ENCODE data around the gene ATP5PB.

Gene ATP5PB

GRCh38 chr1:111476761-111477309, 27.6 kb downstream of the ATP5PB start:
- no peak for DNase-seq

- no peak for DNase-seq
These were observed 31.4 kb downstream of the ATP5PB start for GRCh38 chr1:111480674-111481073.

- DNase-seq = no peak
These were observed 32.3 kb downstream of the ATP5PB start for GRCh38 chr1:111481387-111482221.

GRCh38 chr1:111483166-111483565, 33.9 kb downstream of the ATP5PB start:
- no peak for DNase-seq

- no peak for DNase-seq
These were observed 34.6 kb downstream of the ATP5PB start for GRCh38 chr1:111483876-111484275.

- no peak for DNase-seq
These were observed 35.2 kb downstream of the ATP5PB start for GRCh38 chr1:111484391-111485026.

- DNase-seq = no peak
These were observed 37.2 kb downstream of the ATP5PB start for GRCh38 chr1:111486431-111486830.

GRCh38 chr1:111487133-111487532, 37.9 kb downstream of the ATP5PB start:
- no peak for DNase-seq

GRCh38 chr1:111488669-111489068, 39.4 kb downstream of the ATP5PB start:
- no peak for DNase-seq

- DNase-seq = no peak
These were observed 40.3 kb downstream of the ATP5PB start for GRCh38 chr1:111489604-111490003.

GRCh38 chr1:111490220-111490619, 41.0 kb downstream of the ATP5PB start:
- no peak for DNase-seq

GRCh38 chr1:111491070-111491469, 41.8 kb downstream of the ATP5PB start:
- DNase-seq = no peak

- no peak for DNase-seq
These were observed 47.1 kb downstream of the ATP5PB start for GRCh38 chr1:111496398-111496797.

- no peak for DNase-seq
These were observed 48.3 kb downstream of the ATP5PB start for GRCh38 chr1:111497592-111497991.

GRCh38 chr1:111499026-111499785, 49.9 kb downstream of the ATP5PB start:
- no peak for DNase-seq

GRCh38 chr1:111501645-111502044, 52.4 kb downstream of the ATP5PB start:
- DNase-seq = no peak

- DNase-seq = no peak
These were observed 54.4 kb downstream of the ATP5PB start, which contains the start of the genes ADORA3 and TMIGD3 for GRCh38 chr1:111503585-111504060. ADORA3 (minus strand) TSS chr1:111503633; CDS start chr1:111503354, 279 bp downstream. TMIGD3 (minus strand) TSS chr1:111503633; CDS start chr1:111503354, 279 bp downstream.

- no peak for DNase-seq
These were observed 54.8 kb downstream of the ATP5PB start for GRCh38 chr1:111504097-111504496.

- DNase-seq = no peak
These were observed 56.4 kb downstream of the ATP5PB start for GRCh38 chr1:111505641-111506119.

- DNase-seq = no peak
These were observed 57.3 kb downstream of the ATP5PB start for GRCh38 chr1:111506561-111506960.

- no peak for DNase-seq
These were observed 58.3 kb downstream of the ATP5PB start for GRCh38 chr1:111507411-111508201.

- DNase-seq = no peak
These were observed 60.7 kb downstream of the ATP5PB start for GRCh38 chr1:111509997-111510375.

All from NCI-H2081 treated with DMSO at 0.1 percent for 48 hours (cell line).